GM18511 (cell line): ENCODE data around the gene FAM229B.
A peak's percentile ranks its signal among the peaks of the same experiment; 100 is the strongest.
"Not testable (repeated sequence)": the region's sequence is repeated elsewhere in the genome, so short reads cannot be mapped to it uniquely, and the experiment has no call there.

Source experiments
- ATAC-seq: cut with Tn5 transposase; IDR thresholded peaks from one replicate; pipeline ENCODE4 v1.9.1; 2021; ENCODE audit warnings: mild to moderate bottlenecking, moderate library complexity; ENCODE audit not compliant: unreplicated experiment

FAM229B gene

GRCh38 chr6:112062966-112063365, 24.4 kb upstream of the FAM229B start:
- ATAC-seq: no peak

DNA sequence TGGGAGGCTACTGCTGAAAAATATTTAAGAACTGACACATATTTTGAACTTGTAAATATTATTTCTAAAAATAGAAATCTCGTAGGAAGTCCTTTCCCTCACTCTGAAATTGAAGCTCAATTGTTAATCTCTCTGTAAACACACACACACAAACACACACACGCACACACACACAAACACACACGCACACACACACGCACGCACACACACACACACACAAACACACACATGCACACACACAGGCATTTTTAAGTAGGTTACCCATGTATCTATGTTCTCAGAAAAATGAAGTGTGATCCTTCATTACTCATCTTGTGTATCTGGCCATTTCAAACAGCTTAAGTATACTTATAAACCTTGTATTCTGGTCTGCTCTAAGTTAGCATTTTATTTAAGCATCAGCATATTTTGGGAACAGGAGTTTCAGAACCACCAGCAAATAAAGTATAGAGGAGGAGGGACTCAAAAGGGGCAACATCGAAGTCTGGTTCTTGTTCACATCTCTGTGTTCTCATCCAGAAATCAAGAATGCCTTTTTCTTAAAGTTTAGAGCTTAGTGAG, 21.9 kb upstream of the FAM229B start:
- ATAC-seq: no peak

DNA sequence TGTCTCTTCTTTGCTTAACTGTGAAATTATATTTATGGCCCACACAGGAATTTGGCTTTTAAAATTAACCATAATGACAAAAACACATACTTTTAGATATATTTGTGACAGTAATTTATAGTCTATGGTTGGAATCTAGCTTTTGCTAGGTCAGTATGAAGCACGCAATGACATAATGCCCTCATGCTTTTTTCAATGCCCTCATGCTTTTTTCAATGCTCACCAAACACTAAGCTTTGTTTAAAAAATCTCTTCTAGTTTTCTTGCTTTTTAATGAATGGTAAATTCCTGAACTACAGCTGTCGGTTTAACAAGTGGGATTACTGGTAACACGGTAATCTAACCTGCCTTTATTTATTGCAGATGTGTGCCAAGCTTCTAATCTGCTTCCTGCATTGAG, 20.8 kb upstream of the FAM229B start:
- no peak for ATAC-seq

- no peak for ATAC-seq
Measured at GRCh38 chr6:112081569-112081968, 5.8 kb upstream of the FAM229B start.

- ATAC-seq: no peak
Measured at GRCh38 chr6:112085286-112086065, 1.9 kb upstream of the FAM229B start.

DNA sequence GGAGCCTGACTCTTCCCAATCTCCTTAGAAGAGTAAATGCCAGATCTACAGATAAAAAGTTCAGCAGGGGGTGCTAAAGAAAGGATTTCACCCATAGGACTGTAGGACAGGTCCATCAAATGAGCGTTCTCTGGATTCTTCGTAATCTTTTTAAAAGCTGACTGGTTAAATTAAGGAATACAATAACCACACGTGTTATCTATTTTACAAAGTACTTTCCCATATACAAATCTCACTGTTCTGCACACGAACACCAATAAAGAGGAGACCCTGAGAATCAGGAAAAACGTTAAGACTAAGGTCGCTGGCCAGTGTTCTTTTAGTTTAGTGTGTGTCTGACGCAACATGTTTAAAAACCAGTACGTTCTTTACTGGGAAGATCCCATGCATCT, 651 bp upstream of the FAM229B start:
- peak; percentile 37 for ATAC-seq

GRCh38 chr6:112087916-112088315, 525 bp downstream of the FAM229B start:
- ATAC-seq: no peak

DNA sequence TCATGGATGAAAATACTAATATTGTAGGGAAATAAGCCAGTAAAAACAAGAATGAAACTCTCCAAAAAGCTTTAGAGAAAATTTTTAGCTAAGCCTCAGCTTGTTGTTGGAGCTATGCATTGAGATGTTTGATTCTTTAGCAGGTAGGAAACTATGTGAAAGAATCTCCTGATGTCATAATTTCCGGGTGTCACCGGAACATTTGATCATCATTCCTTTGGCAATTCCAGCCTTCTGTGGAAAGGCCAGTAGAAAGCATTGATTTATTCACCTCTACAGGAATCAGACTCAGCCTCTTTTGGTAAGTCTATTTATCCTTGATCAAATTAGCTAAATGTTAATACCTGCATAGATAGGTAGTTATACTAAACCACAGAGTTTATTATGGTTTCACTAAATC, 9.5 kb downstream of the FAM229B start:
- no peak for ATAC-seq

- no peak for ATAC-seq
Measured at GRCh38 chr6:112100561-112100960, 13.2 kb downstream of the FAM229B start.

GRCh38 chr6:112106026-112106425, 18.6 kb downstream of the FAM229B start:
- not testable (repeated sequence) for ATAC-seq

DNA sequence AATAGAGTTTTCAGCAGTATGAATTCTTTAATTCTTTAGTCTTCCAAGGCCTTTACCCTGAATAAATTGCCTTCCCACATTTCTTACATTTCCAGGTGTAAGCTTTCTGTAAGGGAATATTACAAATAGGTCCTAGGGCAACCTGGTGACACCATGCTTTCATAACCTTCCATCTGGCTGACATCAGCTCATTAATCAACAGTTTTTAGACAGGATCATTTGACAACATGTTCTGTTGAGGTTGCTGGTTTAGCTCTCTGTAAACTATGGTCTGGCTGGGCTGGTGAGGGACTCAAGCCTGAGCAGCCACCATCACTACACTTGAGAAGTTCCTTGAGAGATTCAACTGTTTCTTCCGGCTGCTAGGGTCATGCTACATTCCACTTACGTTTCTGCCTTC, 19.2 kb downstream of the FAM229B start:
- no peak for ATAC-seq

GRCh38 chr6:112109262-112109661, 21.9 kb downstream of the FAM229B start:
- ATAC-seq: no peak

- no peak for ATAC-seq
Measured at GRCh38 chr6:112113431-112113830, 26.0 kb downstream of the FAM229B start.

GRCh38 chr6:112113918-112114317, 26.5 kb downstream of the FAM229B start:
- ATAC-seq: no peak

DNA sequence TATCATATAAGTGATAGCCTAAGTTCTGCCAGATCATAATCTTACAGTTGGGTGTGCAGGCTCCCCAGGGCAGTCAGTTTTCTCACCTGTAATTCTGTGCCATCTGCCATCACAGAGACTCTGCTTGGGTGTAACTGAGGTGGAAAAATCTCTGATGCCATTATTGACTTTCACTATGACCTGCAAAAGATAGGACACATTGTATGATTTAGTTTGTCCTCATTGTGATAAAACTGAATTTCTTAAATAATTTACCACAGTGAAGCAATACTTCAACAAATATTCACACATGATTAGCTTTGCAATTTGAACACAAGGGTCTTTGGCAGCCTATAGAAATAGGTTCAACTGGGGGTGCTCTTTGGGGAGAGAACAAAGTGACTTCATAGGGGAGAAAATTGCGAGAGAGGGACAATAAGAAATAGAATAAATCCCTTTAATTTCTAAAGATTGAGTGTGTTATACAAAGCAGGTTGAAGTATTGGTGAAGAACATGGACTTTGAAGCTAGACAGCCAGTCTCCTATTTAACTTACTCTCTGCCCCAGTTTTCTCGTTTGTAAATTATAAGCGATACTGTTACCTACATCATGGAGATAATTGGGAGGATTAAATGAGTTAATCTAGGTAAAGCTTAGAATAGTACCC, 27.3 kb downstream of the FAM229B start:
- no peak for ATAC-seq

DNA sequence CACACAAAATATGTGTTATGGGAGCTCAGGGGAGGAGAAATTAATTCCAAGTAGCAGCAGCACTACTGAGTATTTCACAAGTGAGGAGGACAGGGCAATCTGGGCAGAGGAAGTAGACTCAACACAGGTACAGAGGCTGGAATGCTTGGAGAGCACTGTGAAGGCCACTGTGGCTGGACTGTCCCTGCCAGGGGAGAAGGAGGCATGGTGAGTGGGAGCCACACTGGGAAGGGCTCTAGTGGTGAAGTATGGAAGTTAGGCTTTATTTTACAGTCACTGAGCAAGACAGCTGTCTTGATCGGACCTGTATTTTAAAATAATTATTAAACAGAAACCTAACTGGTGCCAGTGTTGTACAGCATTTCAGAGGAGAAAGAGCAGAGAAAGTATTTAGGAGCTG, 28.8 kb downstream of the FAM229B start:
- ATAC-seq: no peak

- ATAC-seq: no peak
Measured at GRCh38 chr6:112117554-112117953, 30.2 kb downstream of the FAM229B start.

- no peak for ATAC-seq
Measured at GRCh38 chr6:112118034-112118433, 30.6 kb downstream of the FAM229B start.

DNA sequence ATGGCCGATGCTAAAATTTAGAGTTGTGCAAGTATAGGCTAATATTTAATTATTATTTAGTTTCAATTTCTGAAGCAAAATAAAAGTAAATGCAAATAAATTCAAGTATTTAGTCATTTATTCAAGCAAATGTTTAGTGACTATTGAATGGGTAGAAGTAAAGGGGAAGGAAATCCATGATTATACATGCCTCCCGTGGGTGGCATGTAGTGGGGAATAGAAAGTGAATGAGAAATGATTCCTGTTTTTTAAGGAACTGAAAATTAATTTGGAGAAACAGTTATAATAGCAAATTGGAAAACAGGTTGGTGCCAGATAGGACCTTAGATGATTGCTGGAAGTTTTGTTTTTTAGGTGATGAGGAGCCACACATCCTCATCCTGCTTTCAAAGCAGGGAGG, 35.4 kb downstream of the FAM229B start:
- no peak for ATAC-seq

DNA sequence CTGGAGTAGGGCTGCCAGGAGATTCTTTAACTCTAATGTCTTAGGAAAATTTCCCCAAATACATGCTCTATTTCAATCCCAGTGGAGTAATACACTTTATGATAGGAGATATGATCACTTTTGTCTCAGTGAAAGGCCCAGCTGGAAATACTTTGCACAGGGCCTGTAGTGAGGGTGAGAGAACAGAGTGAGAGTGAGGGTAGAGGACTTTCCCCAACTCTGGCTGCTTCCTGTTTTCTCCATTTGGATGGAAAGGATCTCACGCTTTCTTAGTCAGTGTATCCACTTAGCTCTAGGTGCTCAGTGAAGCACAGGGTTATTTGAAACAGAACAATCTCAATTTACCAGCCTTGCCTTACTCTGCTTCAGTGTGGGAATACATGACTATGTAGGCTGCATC, 36.6 kb downstream of the FAM229B start:
- no peak for ATAC-seq

DNA sequence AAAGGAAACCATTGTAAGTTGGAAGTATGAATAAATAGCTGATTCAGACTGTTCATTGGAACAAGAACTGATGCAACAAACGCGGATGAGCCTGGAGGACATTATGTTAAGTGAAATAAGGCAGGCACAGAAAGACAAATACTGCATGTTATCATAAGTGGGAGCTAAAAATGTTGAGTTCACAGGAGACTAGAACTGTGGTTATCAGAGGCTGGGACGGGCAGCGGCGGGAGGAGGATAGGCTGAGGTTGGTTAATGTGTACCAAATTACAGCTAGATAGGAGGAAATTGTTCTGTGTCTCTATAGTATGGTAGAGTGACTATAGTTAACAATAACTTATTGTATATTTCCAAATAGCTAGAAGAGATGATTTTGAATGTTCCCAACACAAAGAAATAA, 40.8 kb downstream of the FAM229B start:
- ATAC-seq: no peak

DNA sequence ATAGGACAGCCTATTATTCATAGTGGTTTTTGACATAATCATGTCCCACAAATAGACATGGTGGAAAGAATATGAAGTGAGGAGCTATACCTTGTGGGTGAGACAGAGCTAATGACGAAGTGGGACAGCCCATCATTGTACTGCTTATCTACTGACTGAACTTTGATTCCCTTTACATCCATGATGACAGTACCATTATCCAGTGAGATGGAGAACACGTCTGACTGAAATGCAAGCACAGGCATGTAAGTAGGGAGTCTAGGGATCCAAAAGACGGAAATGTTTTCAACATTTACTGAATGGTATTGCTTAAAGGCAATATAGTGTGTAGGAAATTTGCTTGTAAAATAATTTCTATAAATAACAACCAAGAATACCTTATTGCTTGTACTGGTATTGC, 43.5 kb downstream of the FAM229B start:
- no peak for ATAC-seq
